ENCODE results near the gene ADAMTSL4. TPM values are rescaled to one million over a fixed set of nuclear protein-coding genes. Genes with fewer than 3 reads are reported as not detected.

The ADAMTSL4 gene
- total RNA-seq, 4 donors from 2014 or later = 30.6 to 76.8 (median 43.3) TPM

DNA sequence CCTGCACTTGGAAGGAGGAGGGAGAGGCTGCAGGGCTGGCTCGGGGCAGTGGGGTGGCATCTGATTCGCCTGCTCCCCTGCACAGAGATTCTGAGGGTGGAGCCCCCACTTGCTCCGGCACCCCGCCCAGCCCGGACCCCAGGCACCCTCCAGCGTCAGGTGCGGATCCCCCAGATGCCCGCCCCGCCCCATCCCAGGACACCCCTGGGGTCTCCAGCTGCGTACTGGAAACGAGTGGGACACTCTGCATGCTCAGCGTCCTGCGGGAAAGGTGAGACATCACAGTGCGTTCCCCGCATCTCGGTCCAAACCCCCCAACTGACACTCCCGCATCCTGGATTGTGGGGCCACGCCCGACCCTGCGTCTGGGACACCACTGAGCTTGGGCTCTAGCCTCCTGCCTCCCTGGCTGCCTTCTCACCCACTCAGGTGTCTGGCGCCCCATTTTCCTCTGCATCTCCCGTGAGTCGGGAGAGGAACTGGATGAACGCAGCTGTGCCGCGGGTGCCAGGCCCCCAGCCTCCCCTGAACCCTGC, 7.9 kb downstream of the ADAMTSL4 start:
- peaks cover 0 to 69% (median 0%) of the 10 kb centered on the region in 3 donors for H3K36me3 ChIP-seq
- intact Hi-C loops (cut with DNase I) = no loop called here
- no peak overlapping the region for H3K4me3 ChIP-seq
- no peak for TF ChIP-seq POLR2A (IDR thresholded peaks at IDR 0.05)
- TF ChIP-seq, protein P1, sequence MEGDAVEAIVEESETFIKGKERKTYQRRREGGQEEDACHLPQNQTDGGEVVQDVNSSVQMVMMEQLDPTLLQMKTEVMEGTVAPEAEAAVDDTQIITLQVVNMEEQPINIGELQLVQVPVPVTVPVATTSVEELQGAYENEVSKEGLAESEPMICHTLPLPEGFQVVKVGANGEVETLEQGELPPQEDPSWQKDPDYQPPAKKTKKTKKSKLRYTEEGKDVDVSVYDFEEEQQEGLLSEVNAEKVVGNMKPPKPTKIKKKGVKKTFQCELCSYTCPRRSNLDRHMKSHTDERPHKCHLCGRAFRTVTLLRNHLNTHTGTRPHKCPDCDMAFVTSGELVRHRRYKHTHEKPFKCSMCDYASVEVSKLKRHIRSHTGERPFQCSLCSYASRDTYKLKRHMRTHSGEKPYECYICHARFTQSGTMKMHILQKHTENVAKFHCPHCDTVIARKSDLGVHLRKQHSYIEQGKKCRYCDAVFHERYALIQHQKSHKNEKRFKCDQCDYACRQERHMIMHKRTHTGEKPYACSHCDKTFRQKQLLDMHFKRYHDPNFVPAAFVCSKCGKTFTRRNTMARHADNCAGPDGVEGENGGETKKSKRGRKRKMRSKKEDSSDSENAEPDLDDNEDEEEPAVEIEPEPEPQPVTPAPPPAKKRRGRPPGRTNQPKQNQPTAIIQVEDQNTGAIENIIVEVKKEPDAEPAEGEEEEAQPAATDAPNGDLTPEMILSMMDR (IDR thresholded peaks at IDR 0.05) = no peak
- H3K27ac ChIP-seq = peak overlapping the region in 2 of 4 donors; percentile 24 to 100
- WGBS, 2 donors = 84 to 85% methylated on average over 6 to 12 of the region's 26 CpGs
- H3K27me3 ChIP-seq = no peaks in the 10 kb centered on the region
- peaks cover 40 to 58% (median 43%) of the 10 kb centered on the region in 3 donors for H3K4me1 ChIP-seq
- no peaks in the 10 kb centered on the region for H3K9me3 ChIP-seq
- DNase-seq = no peak

DNA sequence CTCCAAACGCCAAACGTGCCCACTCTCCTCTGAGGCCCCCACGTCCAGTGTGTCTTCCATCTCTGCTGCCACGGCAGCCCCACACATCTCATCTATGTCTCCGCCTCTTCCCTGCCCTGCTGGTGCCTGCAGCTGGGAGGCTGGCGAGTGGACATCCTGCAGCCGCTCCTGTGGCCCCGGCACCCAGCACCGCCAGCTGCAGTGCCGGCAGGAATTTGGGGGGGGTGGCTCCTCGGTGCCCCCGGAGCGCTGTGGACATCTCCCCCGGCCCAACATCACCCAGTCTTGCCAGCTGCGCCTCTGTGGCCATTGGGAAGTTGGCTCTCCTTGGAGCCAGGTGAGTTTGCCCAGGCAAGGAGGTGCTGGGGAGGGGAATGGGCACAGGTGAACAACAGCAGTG, 8.6 kb downstream of the ADAMTSL4 start:
- DNase-seq = no peak
- Histone ChIP-seq H3K27me3 (no peaks in the 10 kb centered on the region), H3K4me3 (no peak overlapping the region), H3K9me3 (no peaks in the 10 kb centered on the region), H3K27ac (peak overlapping the region in 3 of 4 donors; percentile 24 to 100 (median 98)), H3K4me1 (peaks cover 40 to 58% (median 43%) of the 10 kb centered on the region in 3 donors), H3K36me3 (peaks cover 0 to 68% (median 0%) of the 10 kb centered on the region in 3 donors)
- TF ChIP-seq POLR2A (IDR thresholded peaks at IDR 0.05) = no peak
- TF ChIP-seq, protein P1 (IDR thresholded peaks at IDR 0.05) = no peak
- 78 to 90% methylated on average over 4 to 15 of the region's 15 CpGs for WGBS, 2 donors
- intact Hi-C loops (cut with DNase I) = no loop called here

DNA sequence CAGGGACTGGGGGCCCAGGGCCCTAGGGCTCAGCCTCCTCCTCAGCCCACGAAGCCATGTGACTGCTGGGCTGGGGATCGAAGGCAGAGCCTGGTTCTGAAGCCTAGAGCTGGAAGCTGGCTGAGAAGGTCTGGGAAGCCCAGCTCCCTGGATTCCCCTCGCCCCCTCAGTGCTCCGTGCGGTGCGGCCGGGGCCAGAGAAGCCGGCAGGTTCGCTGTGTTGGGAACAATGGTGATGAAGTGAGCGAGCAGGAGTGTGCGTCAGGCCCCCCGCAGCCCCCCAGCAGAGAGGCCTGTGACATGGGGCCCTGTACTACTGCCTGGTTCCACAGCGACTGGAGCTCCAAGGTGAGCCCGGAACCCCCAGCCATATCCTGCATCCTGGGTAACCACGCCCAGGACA, 9.1 kb downstream of the ADAMTSL4 start:
- Histone ChIP-seq H3K36me3 (peaks cover 0 to 64% (median 0%) of the 10 kb centered on the region in 3 donors), H3K27ac (peak overlapping the region; percentile 46 to 100 (median 99)), H3K9me3 (no peaks in the 10 kb centered on the region), H3K4me1 (peaks cover 40 to 58% (median 43%) of the 10 kb centered on the region in 3 donors), H3K4me3 (peak overlapping the region in 3 of 4 donors; percentile 13 to 72 (median 28)), H3K27me3 (no peaks in the 10 kb centered on the region)
- intact Hi-C loops (cut with DNase I) = no loop called here
- no peak for DNase-seq
- TF ChIP-seq POLR2A (IDR thresholded peaks at IDR 0.05) = no peak
- TF ChIP-seq, protein P1 (IDR thresholded peaks at IDR 0.05) = no peak
- WGBS, 2 donors = 67% methylated on average over 3 of the region's 15 CpGs; no CpG with 5 or more reads in 1 of the 2 donors

DNA sequence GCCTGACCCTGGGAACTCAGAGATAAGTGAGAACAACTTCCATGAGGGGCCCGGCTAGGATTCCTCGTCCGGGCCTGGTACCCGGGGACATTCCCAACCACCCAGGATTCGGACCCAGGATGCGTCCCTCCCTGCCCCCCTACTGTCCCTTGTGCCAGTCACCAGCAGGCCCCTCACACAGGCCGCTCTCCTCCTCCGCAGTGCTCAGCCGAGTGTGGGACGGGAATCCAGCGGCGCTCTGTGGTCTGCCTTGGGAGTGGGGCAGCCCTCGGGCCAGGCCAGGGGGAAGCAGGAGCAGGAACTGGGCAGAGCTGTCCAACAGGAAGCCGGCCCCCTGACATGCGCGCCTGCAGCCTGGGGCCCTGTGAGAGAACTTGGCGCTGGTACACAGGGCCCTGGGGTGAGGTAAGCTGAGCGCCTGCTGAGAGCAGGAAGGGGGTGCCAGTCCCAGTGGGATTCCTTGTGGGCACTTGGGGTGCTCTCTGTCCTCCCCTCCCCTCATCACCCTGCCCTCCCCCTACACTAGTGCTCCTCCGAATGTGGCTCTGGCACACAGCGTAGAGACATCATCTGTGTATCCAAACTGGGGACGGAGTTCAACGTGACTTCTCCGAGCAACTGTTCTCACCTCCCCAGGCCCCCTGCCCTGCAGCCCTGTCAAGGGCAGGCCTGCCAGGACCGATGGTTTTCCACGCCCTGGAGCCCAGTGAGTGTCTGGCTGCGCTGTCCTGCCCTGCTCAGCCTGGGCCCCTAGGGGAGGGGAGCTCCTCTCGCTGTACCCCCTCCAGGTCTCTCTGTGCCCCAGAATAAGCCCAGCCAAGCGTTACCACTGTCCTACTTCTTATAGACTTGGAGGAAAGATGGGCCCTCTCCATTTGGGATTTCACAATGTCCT, 9.8 kb downstream of the ADAMTSL4 start:
- TF ChIP-seq, protein P1 (IDR thresholded peaks at IDR 0.05) = no peak
- TF ChIP-seq POLR2A (IDR thresholded peaks at IDR 0.05) = no peak
- 62 to 74% methylated on average over 8 to 12 of the region's 28 CpGs for WGBS, 2 donors
- peak overlapping the region in 3 of 4 donors; percentile 13 to 72 (median 28) for H3K4me3 ChIP-seq
- H3K36me3 ChIP-seq = peaks cover 0 to 57% (median 0%) of the 10 kb centered on the region in 3 donors
- peaks cover 46 to 59% (median 46%) of the 10 kb centered on the region in 3 donors for H3K4me1 ChIP-seq
- intact Hi-C loops (cut with DNase I) = no loop called here
- peak overlapping the region; percentile 98 to 100 (median 100) for H3K27ac ChIP-seq
- DNase-seq = no peak
- H3K9me3 ChIP-seq = no peaks in the 10 kb centered on the region
- no peaks in the 10 kb centered on the region for H3K27me3 ChIP-seq

DNA sequence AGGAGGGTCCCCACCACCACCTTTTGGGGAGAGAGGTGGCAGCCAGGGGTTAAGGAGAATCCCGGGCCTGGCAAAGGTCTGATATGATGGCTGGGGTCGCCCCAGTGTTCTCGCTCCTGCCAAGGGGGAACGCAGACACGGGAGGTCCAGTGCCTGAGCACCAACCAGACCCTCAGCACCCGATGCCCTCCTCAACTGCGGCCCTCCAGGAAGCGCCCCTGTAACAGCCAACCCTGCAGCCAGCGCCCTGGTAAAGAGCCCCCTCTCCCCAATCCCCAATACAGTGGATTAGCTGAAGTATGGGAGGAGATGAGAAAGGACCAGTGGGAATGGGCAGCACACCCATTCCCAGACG, 10.4 kb downstream of the ADAMTSL4 start:
- 0% methylated on average over 1 of the region's 10 CpGs for WGBS, 2 donors
- peaks cover 0 to 51% (median 0%) of the 10 kb centered on the region in 3 donors for H3K36me3 ChIP-seq
- peak overlapping the region; percentile 98 to 100 (median 100) for H3K27ac ChIP-seq
- H3K9me3 ChIP-seq = no peaks in the 10 kb centered on the region
- no peak for DNase-seq
- H3K4me3 ChIP-seq = peak overlapping the region in 3 of 4 donors; percentile 57 to 72 (median 63)
- intact Hi-C loops (cut with DNase I) = loop anchor here (5.0 kb wide), 1 partner anchor 63 kb away; no protein-coding TSS in a partner anchor
- H3K4me1 ChIP-seq = peaks cover 49 to 65% (median 52%) of the 10 kb centered on the region in 3 donors
- no peaks in the 10 kb centered on the region for H3K27me3 ChIP-seq
- TF ChIP-seq, protein P1 (IDR thresholded peaks at IDR 0.05) = no peak
- TF ChIP-seq POLR2A (IDR thresholded peaks at IDR 0.05) = no peak
